ENCODE data around the gene SFXN2.

The SFXN2 gene

DNA sequence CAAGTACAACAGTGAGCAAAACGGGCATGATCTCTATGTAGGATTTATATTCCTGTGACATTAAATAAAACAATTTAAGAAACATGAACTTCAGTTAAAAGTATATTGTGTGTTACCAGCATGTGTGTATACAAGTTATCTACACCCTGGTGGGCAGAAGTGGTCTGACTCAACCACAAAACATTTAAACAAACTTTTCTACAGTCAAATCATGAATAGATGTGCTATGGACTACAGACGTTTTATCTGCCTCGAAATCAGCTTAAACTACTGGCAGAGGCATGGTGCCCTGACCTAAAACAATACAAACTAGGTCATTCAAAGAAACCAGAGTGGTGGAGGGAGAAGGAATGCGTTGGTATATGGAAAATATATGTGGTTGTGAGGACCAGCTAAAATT is 3.8 kb upstream of the SFXN2 start:
- no peak for DNase-seq (ENCODE audit: low read depth in 1 of 2, low spot score in 1 of 2)
- H3K27ac ChIP-seq (replicated peaks): no peak overlapping the region
- H3K4me3 ChIP-seq (replicated peaks; ENCODE audit: insufficient read depth, low read length): no peak overlapping the region

DNA sequence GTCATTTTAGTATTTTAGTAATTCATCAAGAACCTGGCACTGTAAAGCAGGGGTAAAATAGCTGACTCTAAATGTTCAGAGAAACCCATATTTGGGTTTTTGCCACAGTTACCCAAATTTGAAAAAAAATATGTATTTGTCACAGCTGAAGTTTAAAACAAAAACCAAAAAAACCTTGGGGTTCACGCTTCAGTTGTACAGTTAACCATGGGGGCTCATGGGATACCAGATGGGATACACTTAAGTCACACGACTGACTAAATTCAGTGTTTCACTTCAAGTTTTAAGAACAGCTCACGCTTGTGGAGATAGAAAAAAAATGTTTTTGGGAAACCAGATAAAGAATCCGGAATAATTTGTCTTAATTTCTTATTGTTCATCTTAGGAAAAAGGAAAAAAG is 2.3 kb upstream of the SFXN2 start:
- Histone ChIP-seq H3K27me3 (ENCODE audit: insufficient read depth, poor library complexity, severe bottlenecking) (no peaks in the 10 kb centered on the region), H3K4me3 (replicated peaks; ENCODE audit: insufficient read depth, low read length) (no peak overlapping the region), H3K27ac (replicated peaks) (no peak overlapping the region)
- TF ChIP-seq SPI1 (IDR thresholded peaks at IDR 0.05; ENCODE audit: borderline replicate concordance, low read depth): no peak
- no peak for DNase-seq (ENCODE audit: low read depth in 1 of 2, low spot score in 1 of 2)

More for the DNA sequence above, 3.8 kb upstream of the SFXN2 start:
- TF ChIP-seq GABPA (IDR thresholded peaks at IDR 0.05; ENCODE audit: low read depth) (no peak), SPI1 (IDR thresholded peaks at IDR 0.05; ENCODE audit: borderline replicate concordance, low read depth) (no peak), POLR2AphosphoS5 (IDR thresholded peaks at IDR 0.05; ENCODE audit: low read depth) (no peak)
- TF ChIP-seq, protein P1, sequence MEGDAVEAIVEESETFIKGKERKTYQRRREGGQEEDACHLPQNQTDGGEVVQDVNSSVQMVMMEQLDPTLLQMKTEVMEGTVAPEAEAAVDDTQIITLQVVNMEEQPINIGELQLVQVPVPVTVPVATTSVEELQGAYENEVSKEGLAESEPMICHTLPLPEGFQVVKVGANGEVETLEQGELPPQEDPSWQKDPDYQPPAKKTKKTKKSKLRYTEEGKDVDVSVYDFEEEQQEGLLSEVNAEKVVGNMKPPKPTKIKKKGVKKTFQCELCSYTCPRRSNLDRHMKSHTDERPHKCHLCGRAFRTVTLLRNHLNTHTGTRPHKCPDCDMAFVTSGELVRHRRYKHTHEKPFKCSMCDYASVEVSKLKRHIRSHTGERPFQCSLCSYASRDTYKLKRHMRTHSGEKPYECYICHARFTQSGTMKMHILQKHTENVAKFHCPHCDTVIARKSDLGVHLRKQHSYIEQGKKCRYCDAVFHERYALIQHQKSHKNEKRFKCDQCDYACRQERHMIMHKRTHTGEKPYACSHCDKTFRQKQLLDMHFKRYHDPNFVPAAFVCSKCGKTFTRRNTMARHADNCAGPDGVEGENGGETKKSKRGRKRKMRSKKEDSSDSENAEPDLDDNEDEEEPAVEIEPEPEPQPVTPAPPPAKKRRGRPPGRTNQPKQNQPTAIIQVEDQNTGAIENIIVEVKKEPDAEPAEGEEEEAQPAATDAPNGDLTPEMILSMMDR (IDR thresholded peaks at IDR 0.05; ENCODE audit: insufficient read depth, low read length): no peak
- no peaks in the 10 kb centered on the region for H3K27me3 ChIP-seq (ENCODE audit: insufficient read depth, poor library complexity, severe bottlenecking)

DNA sequence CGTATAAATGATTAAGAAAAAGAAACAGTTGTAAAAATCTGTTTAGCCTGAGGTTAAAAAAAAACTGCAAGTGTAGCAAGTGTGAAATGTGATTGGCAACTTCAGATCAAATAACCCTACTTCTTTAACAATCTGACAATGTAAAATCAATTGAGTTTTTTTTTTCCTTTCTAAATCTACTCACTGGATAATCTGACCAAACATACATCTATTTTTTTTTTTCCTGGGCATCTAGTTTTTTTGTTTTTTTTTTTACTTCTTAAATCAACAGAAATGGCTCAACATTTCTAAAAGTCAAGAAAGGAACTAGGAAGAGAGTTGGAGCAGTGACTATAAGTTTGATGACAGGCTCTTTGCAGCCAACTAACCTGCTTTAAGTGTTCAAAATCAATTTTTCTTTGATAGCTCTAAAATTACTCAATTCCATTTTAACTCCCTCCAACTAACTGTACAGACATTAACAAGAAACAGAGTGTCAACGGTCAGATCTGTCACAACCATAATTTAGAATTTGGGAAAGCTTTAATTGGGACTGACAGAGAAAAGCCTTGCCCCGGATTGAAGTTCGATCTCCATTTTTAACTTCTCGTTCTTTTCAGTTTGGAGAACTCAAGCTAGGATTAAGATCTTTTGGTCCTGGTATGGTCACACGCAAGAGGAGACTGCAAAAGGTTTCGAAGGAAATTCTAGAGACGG is 1.4 kb upstream of the SFXN2 start:
- DNase-seq (ENCODE audit: low read depth in 1 of 2, low spot score in 1 of 2): no peak
- Histone ChIP-seq H3K4me3 (replicated peaks; ENCODE audit: insufficient read depth, low read length) (peak overlapping the region; percentile 100), H3K27ac (replicated peaks) (peak overlapping the region; percentile 72), H3K27me3 (ENCODE audit: insufficient read depth, poor library complexity, severe bottlenecking) (no peaks in the 10 kb centered on the region)
- TF ChIP-seq, protein P1 (IDR thresholded peaks at IDR 0.05; ENCODE audit: insufficient read depth, low read length): no peak
- TF ChIP-seq SPI1 (IDR thresholded peaks at IDR 0.05; ENCODE audit: borderline replicate concordance, low read depth) (no peak), POLR2AphosphoS5 (IDR thresholded peaks at IDR 0.05; ENCODE audit: low read depth) (no peak), GABPA (IDR thresholded peaks at IDR 0.05; ENCODE audit: low read depth) (no peak)
- TF ChIP-seq, protein P2, sequence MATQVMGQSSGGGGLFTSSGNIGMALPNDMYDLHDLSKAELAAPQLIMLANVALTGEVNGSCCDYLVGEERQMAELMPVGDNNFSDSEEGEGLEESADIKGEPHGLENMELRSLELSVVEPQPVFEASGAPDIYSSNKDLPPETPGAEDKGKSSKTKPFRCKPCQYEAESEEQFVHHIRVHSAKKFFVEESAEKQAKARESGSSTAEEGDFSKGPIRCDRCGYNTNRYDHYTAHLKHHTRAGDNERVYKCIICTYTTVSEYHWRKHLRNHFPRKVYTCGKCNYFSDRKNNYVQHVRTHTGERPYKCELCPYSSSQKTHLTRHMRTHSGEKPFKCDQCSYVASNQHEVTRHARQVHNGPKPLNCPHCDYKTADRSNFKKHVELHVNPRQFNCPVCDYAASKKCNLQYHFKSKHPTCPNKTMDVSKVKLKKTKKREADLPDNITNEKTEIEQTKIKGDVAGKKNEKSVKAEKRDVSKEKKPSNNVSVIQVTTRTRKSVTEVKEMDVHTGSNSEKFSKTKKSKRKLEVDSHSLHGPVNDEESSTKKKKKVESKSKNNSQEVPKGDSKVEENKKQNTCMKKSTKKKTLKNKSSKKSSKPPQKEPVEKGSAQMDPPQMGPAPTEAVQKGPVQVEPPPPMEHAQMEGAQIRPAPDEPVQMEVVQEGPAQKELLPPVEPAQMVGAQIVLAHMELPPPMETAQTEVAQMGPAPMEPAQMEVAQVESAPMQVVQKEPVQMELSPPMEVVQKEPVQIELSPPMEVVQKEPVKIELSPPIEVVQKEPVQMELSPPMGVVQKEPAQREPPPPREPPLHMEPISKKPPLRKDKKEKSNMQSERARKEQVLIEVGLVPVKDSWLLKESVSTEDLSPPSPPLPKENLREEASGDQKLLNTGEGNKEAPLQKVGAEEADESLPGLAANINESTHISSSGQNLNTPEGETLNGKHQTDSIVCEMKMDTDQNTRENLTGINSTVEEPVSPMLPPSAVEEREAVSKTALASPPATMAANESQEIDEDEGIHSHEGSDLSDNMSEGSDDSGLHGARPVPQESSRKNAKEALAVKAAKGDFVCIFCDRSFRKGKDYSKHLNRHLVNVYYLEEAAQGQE (IDR thresholded peaks at IDR 0.05; ENCODE audit: insufficient replicate concordance, low read depth): no peak

DNA sequence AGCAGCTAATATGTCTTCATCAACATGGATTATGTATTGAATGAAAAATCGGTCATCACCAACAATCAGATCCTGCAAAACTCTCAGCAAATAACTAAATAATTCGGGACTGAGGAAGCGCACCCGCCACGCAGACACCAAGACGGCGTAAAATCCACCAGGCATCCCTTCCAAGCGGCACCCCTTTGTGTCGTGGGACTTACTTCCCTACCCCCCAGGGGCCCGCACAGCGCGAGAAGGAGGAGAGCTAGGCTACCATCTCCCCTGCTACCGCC is 960 bp upstream of the SFXN2 start:
- Histone ChIP-seq H3K27me3 (ENCODE audit: insufficient read depth, poor library complexity, severe bottlenecking) (no peaks in the 10 kb centered on the region), H3K27ac (replicated peaks) (peak overlapping the region; percentile 72), H3K4me3 (replicated peaks; ENCODE audit: insufficient read depth, low read length) (peak overlapping the region; percentile 100)
- peak in 1 of 2 experiments; percentile 62 for DNase-seq (ENCODE audit: low read depth in 1 of 2, low spot score in 1 of 2)
- TF ChIP-seq POLR2AphosphoS5 (IDR thresholded peaks at IDR 0.05; ENCODE audit: low read depth) (no peak), GABPA (IDR thresholded peaks at IDR 0.05; ENCODE audit: low read depth) (no peak), SPI1 (IDR thresholded peaks at IDR 0.05; ENCODE audit: borderline replicate concordance, low read depth) (no peak)
- TF ChIP-seq, protein P1 (IDR thresholded peaks at IDR 0.05; ENCODE audit: insufficient read depth, low read length): no peak
- TF ChIP-seq, protein P2 (IDR thresholded peaks at IDR 0.05; ENCODE audit: insufficient replicate concordance, low read depth): no peak

Data from HL-60 (cell line).